GM13977 (cell line): ENCODE measurements around the gene CCDC9B.

Experiments used
- DNase-seq: peaks from one replicate; pipeline ENCODE4 v3.0.0; 2012; ENCODE audit warnings: low spot score
- in situ Hi-C: fragments of 300-500 bp; cut with MboI; formaldehyde crosslinking; loops from one replicate; pipeline ENCODE4 v1.12.0; 2022; ENCODE audit warnings: low sequenced_read_pairs, low pct_unique_long_range_greater_than_20kb, mixed read lengths, inconsistent platforms; ENCODE audit not compliant: unreplicated experiment
- TF ChIP-seq, protein P1 (sequence below): IDR thresholded peaks from 2 replicates; pipeline ENCODE4 v1.5.1; 2012; ENCODE audit warnings: mild to moderate bottlenecking, control low read depth; ENCODE audit not compliant: insufficient read depth; ENCODE audit errors: extremely low read depth, missing control alignments

CCDC9B gene

DNA sequence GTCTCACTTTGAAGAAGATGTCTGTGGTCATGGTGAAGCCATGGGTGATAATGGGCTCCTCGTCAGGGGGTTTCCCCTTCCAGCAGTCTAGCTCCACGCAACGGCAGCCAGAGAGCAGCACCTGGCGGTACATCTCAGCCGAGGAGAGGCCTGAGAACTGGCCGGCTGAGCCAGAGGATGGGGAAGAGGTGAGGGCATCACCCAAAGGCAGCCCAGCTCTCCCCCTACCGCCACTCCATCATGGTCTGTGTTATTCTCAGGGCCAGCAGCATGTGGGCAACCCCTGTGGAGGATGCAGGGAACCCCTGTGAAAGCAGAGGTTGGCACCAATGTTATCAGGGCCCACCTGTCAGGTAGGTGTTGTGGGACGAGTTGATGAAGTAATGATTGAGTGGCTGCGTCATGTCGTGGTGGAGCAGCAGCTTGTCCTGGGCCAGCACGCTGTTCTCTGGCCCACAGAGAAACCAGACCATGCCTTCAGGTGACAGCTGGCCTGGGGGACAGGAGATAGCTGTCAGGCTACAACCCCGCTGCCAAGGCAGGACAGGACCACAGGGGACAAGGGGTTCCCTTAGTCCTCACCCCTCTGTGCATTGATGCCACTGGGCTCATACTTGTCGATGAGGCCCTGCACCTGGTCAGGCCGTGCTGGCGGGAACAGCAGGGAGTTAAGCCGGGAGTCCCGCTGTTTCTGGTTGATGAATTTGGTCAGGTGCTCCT, 42.4 kb downstream of the CCDC9B start:
- no peak for DNase-seq
- in situ Hi-C loops, result no loop called here
- TF ChIP-seq, protein P1, sequence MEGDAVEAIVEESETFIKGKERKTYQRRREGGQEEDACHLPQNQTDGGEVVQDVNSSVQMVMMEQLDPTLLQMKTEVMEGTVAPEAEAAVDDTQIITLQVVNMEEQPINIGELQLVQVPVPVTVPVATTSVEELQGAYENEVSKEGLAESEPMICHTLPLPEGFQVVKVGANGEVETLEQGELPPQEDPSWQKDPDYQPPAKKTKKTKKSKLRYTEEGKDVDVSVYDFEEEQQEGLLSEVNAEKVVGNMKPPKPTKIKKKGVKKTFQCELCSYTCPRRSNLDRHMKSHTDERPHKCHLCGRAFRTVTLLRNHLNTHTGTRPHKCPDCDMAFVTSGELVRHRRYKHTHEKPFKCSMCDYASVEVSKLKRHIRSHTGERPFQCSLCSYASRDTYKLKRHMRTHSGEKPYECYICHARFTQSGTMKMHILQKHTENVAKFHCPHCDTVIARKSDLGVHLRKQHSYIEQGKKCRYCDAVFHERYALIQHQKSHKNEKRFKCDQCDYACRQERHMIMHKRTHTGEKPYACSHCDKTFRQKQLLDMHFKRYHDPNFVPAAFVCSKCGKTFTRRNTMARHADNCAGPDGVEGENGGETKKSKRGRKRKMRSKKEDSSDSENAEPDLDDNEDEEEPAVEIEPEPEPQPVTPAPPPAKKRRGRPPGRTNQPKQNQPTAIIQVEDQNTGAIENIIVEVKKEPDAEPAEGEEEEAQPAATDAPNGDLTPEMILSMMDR, result no peak

DNA sequence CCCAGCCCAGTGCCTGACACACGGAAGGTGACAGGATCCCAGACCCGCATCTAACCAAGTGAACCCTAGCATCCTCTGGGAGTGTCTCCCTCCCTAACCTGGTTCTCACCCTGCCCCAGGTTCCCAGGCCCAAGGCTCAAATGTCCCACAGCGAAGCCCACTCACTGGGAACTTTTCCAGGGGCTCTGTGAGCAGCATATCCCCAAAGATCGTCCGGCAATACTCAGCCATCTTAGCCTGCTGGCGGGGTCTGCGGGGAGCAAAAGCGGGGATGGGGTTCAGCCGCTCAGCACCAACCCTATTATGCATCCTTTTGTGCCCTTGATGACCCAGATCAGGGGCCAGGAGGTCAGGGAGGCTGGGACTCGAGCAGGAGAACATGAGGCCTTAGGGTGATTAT, 43.4 kb downstream of the CCDC9B start:
- in situ Hi-C loops, result no loop called here
- TF ChIP-seq, protein P1, result no peak
- DNase-seq, result no peak

DNA sequence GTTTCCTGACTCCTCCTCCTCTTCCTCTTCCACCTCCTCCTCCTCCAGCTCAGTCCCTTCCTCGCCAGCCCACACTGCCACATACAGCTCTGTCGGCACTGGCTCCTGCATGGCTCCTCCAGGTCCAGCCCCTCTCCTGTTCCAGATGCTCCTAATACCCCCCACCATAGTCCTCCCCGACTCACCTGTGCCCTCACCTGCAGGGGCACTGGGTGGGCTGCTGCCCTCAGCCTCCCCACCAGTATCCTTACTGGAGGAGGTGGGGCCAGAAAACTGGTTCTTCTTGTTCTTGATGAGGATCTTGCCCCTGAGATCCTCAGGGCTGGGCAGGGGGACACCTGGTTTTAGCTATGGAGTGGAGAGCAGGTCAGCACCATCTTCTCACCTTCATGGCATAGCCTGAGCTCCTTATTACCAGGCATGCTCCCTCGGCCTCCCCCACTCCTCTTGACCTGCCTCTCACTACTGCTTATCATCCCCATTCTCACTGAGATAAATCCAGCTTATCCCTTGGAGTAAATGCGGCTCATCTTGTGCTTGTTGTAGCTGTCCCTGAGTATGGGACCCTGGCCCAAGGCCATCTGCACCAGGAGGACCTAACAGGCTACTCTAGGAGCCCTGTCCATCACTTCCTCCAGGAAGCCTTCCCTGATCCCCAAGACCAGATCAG, 44.0 kb downstream of the CCDC9B start:
- TF ChIP-seq, protein P1, result no peak
- in situ Hi-C loops, result no loop called here
- no peak for DNase-seq

DNA sequence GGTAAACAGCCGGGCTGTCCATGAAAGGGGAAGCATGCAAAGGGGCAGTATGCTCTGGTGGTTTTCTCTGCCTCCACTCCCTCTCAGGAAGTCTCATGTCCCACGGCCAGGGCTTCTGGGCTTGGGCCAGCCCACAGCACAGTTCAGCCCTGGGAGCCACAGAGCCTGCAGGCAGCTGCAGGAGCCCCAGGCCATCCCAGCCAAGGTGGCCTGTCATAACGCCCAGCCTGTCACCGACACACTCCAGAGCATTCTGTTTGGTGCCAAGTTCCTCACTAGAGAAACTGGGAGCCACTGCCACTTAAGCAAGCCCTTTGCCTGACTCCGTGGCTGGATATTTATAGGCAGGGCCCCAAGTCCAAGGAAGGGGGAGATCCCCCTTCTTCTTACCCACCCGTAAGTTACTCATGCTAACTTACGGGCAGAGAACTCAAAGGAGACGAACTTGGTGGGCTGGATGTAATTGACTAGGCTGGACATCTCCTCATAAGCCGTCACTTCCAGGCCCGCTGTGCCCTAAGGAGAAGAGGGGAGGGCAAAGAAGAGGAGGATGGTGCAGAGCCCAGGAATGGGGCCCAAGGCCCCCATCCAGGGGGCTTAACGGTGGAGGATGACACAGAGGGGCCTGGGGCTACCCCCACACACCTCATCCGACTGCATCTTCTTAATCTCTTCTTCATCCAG, 44.7 kb downstream of the CCDC9B start:
- TF ChIP-seq, protein P1, result no peak
- in situ Hi-C loops, result no loop called here
- DNase-seq, result no peak

DNA sequence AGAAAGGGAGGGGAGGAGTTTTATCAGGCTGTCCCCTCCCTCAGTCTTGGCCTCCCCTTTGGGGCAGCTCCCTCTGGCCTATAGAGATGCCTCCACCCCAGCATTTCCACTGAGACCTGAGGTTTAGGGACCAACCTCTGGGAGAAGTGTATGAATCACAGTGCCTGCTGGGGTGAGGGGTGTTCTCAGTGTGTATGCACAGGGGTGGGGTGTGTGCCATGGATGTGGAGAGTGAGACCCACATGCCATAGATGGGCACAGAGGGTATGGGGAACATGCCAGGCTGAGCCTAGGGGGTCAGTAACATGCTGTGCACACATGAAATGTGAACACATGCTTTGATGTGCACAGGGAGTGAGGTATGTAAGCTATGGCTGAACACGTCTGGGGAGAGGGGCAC, 45.4 kb downstream of the CCDC9B start:
- TF ChIP-seq, protein P1, result no peak
- no peak for DNase-seq
- in situ Hi-C loops, result no loop called here

DNA sequence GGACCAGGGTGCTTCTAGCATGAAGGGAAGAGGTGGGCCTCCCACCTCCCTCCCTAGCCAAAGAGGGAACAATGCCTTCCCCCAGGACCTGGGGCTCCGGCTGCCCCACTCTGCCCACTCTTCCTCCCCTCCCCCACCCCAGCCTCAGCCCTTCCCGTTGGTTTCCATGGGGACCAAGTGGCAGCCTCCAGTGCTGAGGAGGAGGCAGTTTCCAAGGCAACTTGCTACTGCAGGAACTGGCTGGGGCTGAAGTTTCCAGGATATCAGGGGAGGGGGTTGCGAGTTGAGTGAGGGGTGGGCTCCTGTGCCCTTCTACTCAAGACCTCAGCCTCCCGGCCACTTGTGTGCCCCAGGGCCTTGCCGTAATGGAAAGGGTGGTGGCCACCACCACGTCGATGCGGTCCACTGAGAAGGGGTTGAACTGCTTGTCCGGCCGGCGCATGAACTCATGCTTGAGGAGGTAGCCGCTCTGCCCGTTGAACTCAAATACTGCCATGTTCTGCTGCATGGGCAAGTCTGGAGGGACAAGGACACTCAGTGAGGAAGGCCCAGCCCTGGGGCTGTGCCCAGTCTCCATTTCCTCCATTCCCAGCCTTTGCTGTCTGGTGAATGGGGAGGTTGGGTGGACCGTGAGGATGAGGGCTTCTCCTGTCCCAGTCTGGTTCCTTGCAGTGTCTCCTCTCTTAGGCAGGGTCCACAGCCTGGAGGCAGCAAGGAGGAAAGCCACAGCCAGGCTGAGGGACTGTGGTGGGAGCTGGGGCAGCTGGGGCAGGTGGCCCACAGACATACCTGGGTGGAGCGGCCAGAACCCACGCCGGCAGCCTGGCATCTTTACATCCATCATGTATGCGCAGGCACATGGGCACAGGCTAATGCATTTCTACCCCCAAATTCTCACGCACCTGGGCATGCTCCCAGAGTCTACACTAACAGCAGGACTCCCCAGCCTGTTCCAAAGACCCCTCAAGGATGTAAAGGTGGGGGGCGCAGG, 46.5 kb downstream of the CCDC9B start:
- TF ChIP-seq, protein P1, result no peak
- no peak for DNase-seq
- in situ Hi-C loops, result no loop called here
